Stimulated activated CD4-positive, alpha-beta T cell treated with anti-CD3 and anti-CD28 coated beads, TNF-alpha, amount 100 ng/mL, for 4 hours (primary cell): Measurements from ENCODE around the gene SLC2A9.

ENCODE experiments used
- DNase-seq, 3 experiments: peaks; one replicate each; pipeline ENCODE4 v3.0.0-alpha.2; 2020; ENCODE audit warnings: low read depth in 3 of 3

SLC2A9 gene

DNA sequence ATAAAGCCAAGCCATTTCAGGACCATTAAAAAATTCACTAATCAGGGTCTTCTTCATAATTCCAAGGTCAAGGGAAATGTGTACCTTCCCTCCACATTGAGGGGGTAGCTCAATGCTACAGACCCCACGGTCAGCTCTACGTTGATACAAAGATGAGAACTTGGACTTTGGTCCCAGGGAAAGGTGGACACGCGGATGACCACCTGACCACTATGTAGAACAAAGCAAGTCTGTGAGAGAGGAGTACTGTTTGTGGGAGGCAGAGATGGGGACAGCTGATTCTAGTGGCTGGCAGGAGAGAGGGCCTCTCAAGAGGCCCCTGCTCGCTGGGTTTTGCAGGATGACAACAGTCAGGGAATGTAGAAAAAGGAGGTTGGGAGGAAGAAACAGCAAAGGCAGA, 58.0 kb downstream of the SLC2A9 start:
- no peak for DNase-seq

DNA sequence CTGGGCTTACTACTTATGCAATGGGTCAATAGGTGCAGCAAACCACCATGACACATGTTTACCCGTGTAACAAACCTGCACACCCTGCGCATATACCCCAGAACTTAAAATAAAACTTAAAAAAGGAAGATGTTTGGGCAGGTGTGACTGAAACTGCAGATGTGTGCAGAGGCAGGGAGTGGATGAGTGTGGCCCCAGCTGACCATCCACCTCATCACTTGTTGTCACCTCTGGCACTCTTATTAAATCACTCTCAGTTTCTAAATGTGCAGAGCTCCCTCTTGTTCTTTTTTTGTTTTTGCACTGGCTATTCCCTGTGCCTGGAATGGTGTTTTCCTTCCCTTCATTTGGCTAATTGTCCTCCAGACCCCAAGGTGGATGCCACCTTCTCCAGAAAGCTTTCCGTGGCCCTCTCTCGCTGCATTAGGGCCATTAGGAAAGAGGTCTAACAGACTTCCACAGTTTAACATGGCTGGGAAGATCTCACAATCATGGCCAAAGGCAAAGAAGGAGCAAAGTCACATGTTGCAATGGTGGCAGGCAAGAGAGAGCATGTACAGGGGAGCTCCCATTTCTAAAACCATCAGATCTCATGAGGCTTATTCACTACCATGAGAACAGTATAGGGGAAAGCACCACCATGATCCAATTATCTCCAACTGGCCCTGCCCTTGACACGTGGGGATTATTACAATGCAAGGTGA, 58.5 kb downstream of the SLC2A9 start:
- no peak for DNase-seq

DNA sequence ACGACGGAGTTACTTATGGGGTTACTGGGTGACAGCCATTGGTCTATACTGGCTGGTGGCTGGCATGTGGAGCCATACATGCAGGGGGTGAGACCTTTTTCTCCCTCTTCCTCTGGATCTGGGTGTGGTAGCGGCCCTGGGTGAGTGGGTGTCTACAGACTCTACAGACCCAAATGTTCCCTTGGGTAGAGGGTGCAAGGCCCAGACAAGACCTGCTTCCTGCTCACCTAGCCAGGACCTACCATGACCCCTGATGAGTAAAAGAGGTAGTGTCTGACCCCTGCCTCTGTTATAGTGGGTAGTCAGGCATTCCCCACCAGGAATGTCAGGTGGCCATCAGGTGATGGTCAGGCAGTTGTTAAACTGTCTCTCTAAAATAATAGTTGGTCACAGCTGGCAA, 66.8 kb downstream of the SLC2A9 start:
- DNase-seq = no peak

DNA sequence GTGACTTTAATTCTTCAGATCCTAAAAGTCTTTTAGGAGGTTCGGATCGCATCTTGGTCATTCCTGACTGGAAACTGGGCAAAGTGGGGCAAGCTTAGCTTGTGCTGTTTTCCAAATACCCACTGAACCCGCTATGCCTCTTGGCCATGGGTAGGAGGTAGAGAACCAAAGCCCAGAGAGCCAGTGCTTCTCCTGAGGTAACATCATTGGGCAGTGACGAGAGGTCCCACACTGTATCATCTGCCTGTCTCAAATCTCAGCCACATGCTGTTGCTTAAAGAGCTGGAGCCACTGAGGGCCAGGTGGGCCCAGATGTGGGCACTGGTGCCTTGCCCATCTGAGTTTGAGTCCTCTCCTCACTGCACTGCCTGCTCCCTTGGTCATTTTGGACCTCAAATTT, 68.2 kb downstream of the SLC2A9 start:
- DNase-seq = no peak

DNA sequence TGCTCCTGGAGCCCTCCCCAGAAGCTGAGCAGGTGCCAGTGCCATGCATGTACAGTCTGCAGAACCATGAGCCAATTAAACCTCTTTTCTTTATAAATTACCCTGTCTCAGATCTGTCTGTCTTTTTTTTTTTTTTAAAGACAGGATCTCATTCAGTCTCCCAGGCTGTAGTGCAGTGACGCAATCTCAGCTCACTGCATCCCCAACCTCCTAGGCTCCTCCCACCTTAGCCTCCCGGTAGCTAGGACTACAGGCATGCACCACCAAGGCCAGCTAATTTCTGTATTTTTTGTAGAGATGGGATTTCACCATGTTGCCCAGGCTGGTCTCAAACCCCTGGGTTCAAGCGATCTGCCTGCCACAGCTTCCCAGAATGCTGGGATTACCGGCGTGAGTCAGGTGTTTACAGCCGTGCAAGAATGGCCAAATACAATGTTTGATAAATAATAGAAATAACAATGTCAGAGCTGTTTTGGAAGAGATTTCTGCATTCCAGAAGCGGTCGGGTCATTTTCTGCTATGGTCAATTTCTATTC, 68.8 kb downstream of the SLC2A9 start:
- no peak for DNase-seq

DNA sequence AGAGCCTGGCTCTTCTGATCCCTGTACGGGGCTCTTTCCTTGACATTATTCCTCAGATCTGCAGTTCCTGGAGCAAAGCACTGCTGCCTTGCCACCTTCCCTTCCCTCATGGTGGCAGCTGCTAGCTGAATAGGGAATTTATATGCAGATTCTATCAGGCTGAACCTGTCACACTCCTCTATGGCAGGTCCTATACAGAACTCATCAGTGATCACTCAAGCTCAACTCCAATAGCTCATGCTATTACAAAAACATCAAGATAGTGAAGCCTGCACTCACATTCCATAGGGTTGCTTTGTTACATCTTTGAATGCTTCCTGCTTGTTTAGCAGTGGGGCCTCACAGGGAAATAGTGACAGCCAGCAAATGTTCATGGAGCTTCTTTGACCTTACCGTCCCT, 71.7 kb downstream of the SLC2A9 start:
- no peak for DNase-seq

DNA sequence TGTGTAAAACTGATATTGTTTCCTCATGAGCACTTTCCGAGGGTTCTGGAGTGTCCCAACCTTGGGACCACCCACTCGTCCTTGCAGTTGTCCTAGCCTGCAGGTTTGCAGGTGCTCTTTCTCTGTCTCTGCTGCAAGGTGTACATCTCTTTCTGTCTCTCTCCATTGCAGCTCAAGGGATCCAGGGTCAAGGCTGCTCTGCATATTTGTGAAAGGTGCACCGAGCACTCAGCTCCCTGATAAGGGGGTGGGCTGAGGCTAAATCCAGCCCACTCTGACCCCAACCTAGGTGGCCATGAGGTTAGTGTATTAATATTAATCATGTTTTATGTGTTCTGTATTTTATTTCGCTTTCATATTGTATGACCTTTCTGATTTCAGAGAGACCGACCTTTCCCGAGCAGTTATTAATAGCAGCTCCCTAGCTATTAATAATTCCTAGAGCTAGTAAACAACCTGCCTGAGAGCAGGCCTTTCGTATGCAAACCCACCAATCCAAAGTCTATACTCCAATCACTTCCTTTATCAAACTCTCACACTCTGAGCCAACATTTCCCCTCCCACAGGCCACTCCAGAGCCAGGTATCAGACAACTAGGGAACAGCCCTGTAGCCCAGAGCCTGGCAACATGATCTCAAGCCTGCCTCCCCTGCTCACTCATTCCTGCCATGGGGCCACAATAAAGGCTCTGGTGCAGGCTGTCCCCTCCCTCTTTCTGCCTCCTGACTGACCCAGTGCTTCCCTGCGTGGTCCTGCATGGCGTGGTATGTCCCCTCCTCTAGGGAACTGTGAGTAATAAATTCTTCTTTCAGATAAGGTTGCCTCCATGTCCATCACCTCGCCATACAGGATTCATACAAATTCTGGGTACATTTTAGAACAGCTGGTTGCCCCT, 73.9 kb downstream of the SLC2A9 start:
- DNase-seq = no peak

DNA sequence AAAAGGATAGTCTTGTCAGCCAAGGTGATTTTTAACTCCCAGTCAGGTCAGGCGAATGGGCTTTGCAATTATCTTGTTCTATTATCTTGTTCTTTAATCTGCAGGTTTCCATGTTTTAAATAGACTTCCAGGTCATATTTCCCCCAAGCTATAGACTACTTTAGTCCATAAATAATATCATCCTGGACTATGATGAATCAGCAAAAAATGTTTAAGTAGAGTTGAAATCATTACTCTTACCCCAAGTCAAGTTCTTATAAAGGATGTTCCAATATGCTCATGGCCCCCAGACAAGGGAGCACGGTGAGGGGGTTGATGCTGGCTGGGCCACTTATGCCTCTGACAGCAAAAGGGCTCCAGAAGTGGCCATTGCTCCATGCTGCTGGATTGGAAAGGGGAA, 75.1 kb downstream of the SLC2A9 start:
- no peak for DNase-seq

DNA sequence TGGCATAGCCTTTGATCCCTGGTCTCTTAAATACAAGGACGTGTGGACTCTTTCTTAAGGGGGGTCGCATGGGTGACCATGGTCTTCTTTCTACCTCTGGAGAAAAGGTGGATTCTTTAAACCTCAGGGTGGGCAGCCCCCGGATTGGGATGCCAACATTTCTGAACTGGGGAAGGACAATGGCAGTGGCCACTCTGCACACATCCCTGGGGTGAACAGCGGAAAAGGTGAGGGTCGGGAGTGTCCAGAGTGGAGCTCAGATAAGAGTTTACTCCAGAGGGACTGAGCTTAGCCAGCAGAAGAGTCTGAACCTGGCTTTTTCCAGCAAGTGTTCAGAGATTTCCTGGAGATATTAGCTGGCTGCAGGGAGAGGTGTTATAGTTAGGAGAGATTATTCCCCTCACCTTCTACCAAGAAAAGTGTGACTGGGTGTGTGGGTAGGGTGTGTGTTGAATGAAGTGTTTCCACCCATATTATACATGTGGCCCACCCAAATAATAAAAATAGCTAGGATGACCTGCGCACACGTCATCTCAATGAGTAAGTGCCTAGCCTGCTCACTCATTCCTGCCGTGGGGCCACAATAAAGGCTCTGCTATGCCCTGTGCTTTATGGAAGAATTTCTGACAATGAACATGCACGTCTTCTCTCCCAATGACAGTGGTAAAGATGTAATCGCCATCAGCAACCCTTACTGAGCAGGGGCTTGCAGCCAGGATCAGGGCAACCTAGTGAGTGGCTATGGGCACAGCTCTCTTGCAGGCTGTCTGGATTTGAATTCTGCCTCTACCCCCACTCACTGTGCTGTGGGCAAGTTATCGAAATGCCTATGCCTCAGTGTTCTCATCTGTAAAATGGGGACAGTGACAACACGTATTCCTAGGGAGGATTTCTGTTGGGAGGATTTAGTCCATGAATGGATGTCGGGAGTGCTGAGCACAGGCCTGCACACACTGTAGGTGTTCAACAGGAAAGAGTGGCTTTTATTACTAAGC, 76.6 kb downstream of the SLC2A9 start:
- DNase-seq = no peak

DNA sequence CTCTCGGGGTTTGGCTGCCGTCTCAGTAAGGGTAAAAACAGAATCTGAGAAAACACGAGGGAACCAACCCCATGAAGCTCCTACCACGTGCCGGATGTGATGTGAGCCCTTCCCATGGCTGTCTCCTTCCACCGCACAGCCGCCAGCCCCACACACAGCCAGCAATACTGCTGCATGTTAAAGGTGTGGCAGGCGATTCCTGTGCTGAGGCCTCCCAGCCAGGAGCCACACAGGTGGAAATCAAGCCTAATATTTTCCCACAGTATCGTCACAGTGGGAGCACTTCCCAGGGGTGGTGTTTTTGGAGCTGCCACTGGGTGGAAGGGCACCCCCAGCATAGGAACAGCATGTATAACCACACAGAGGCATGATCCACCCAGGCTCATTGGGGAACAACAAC, 77.5 kb downstream of the SLC2A9 start:
- DNase-seq = no peak

DNA sequence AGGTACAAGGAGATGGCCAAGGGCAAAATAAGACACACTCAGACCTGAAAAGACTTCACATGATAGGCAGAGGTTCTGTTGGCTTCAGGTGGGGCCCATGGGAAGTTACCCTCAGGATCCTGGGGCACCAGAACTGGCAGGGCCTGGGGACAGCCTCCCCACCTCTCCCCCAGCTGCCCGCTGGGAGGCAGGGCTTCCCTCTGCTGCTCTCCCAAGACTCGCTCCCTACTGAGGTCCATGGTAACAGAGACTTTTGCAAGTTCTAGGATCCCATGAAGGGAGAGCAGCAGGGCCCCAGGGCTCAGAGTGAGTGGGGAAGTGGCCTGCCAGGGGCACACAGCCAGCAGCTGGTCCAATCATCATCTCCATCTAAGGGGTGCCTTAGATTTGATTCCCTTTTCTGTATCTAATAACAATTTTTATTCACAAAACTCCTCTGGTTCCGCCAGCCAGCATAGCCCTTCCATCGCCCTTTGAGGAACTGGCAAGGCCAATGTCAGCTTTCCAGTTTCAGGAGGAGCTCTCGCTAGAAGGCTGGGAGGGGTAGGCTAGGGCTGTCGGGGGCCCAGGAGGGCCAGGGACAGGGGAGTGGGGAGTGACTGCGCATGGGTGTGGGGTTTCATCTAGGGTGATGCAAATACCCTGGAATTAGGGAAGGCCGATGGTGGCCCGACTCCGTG, 78.2 kb downstream of the SLC2A9 start:
- no peak for DNase-seq

DNA sequence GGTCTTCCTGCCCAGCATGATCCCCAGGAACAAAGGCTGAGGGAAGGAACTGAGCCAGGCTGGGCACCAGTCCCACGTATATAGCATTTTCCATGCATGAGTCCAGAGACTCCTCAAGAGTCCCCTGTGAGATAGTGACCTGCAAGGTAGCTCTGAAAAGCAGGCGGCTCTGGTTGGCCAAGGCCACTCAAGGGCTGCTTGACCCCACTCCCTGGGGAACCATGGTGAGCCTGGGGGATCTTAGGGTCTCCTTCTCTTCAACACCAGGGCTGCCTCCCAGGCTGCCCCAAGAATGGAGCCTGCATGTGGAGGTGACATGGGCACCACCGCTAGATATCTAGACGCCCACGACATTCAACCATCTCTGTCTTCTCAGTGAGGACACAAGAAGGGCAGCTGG, 79.2 kb downstream of the SLC2A9 start:
- DNase-seq = no peak

DNA sequence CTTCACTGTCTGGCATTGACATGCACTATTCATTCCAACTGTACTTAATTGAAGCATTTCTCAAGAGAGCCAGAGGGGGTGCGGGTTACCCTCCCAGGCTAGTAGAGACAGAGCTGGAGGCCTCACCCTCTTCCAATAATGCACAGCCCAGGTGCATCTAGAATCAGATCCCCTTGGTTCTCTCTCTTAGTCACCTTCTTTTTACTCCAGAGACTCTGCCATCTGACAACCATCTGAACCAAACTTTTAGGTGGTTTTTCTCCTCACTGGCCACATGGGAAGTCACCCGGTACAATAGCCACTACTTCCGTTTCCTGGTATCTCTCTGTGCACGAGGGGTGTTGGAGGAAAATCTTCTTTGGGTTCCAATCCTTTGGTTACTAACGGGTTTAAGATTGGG, 81.3 kb downstream of the SLC2A9 start:
- DNase-seq = no peak

DNA sequence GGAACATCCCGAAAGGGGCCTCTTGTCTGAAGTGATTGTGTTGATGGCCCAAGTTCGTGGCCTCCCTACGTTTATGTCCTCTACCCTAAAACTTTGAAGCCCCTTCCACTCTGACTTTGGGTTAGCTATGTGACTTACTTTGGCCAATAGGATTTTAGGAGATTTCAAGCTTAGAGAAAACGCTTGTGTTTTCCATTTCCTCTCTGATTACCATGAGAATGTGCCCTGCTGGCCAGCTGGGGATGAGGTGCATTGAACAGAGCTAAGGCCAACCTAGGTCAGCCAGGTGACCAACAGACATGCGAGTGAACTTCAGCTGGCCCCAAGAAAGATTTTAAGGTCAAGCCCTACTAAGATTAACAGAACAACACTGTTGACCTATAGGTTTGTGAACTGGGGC, 82.4 kb downstream of the SLC2A9 start:
- no peak for DNase-seq

DNA sequence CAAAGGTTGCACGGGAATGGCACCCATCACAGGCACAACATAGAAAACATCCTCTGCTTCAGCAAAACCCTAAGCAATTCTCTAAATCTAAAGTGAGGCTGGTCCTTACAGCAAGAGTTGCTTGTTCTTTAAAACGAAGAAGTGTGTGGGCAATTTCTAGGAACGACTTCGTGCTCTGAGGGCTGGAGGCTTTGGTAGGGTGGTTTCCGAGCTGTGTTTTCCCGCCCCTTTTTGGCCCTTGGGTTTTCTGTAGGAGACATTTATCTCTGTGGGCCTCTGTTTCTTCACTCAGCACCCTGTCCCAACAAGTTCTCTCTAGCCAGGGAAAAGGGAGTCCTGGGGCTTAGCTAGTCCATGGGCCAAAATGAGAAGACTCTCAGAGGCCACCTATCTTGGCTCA, 84.2 kb downstream of the SLC2A9 start:
- no peak for DNase-seq

DNA sequence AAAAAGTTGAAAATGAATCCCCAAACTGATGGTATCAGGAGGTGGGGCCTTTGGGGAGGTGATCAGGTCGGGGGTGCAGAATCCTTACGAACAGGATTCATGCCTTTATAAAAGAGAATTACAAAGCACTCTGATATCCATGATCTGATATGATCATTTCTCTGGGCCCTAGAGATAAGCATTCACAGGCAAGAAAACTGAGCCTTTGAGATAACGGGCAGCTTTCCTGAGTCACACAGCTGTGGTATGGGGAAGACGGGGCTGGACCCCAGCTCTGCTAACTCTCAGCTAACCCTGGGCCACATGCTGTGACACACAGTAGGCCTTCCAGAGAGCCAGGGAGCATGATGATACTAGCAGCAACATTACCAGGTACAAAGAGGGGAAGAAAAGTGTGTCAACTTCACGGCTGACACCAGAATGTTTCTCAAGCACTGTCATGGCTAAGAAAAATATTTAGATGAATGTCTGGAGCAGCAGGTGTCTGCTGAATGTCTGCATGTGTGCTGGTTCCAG, 85.1 kb downstream of the SLC2A9 start:
- no peak for DNase-seq

DNA sequence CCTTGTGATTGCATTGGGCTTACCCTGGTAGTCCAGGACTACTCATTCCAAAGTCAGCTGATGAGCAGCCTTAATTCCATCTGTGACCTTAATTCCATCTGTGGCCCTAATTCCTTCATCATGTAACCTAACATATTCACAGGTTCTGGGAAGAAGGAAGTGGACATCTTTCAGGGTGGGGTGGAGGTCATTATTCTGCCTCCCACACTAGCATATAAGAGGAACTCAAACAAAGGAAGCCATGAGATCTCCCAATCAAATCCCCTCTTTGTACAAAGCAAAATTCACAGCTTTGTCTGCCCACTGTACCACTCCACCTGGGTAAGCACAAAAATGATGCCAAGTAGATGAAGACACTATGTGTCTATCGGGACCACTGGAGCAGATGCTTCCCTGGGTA, 87.3 kb downstream of the SLC2A9 start:
- no peak for DNase-seq

DNA sequence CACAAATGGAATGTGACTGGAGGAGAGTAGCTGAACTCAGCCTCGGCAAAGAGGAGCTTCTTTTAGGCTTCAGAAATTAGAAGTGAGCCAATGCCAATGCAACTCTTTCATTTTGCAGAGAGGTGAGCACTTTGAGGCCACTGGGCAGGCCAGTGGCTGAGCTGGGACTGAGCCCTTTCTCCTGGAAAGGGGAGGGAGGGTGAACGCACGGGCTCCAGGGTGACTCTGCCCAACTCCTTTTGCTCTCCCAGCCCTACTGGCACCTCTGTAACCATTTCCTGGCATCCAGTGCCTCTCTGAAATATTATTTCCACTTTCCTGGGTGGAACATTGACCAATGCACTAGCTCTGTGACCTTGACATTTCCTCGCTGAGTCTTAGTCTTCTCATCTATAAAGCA, 88.1 kb downstream of the SLC2A9 start:
- no peak for DNase-seq

DNA sequence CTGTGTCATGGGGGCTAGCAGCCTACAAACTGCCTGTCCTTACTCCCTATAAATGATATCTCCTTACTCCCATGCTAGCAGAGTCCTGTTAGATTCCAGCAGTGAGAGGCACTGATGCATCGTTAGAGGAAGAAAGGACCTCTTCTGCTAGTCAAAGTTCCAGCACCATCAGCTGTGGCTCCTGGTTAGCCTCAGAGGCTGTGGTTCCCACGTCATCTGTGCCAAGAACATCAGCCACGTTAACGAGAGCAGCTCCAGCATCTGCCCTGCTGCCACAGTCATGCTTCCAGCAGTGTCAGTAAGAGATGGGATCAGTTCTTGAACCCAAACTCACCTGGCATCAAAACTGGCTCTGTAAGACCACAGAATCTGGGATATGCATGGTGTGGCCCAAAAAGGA, 88.5 kb downstream of the SLC2A9 start:
- DNase-seq = no peak

DNA sequence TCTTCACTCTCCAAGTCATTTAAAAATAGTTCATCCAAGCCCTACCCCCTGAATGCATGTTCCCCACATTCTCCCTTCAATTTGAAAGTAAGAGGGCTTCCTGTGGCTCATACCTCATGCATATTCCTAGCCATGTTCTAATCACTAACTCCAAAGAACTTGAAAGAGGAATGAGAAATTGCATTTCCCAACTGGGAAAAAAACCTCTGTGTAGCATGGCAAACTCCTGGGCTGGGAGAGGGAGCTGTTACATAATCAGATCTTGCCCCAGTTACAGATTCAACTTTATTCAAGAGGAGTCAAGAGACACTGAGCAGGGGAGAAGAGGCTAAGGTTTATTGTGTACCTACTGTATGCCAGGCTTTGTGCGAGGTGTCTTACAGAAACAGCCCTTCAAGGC, 90.2 kb downstream of the SLC2A9 start:
- no peak for DNase-seq

DNA sequence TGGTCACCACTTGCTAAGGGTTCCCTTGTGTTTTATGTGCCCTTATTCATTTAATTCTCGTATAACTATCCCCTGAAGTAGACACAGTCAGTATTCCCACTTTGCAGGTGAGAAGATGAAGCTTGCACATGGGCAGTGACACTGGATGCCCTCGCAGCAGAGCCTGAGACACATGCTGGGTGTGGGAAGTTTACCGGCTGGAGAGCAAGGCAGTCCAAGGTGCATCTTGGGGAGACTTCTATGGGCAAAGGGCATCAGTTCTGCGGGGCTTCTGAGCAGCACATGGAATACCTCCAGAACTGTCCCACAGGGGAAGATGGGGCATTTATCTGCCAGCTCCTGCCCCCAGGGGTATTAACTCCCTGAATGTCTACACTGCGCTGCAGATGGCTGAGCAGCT, 92.2 kb downstream of the SLC2A9 start:
- DNase-seq = no peak
